Measurements from ENCODE around the gene GALP.
"Not testable (repeated sequence)": the region's sequence is repeated elsewhere in the genome, so short reads cannot be mapped to it uniquely, and the experiment has no call there.

GALP gene

GRCh38 chr19:56176310-56176709, 502 bp downstream of the GALP start:
- not testable (repeated sequence) for H3K27ac Mint-ChIP-seq; H3K4me1 Mint-ChIP-seq (ENCODE audit: low read depth in 2 of 2); DNase-seq; H3K4me3 Mint-ChIP-seq; ATAC-seq (replicated peaks); H3K36me3 Mint-ChIP-seq (ENCODE audit: insufficient read depth); H3K9me3 Mint-ChIP-seq
- H3K27me3 Mint-ChIP-seq = peaks cover 15 to 28% of the 10 kb centered on the region in 2 donors

- Mint-ChIP-seq H3K4me3 (no peak overlapping the region), H3K9me3 (no peaks in the 10 kb centered on the region), H3K36me3 (ENCODE audit: insufficient read depth) (no peaks in the 10 kb centered on the region), H3K27ac (no peak overlapping the region), H3K4me1 (ENCODE audit: low read depth in 2 of 2) (peaks cover 0 to under 1% of the 10 kb centered on the region in 2 donors), H3K27me3 (peaks cover 15 to 29% of the 10 kb centered on the region in 2 donors)
- ATAC-seq (replicated peaks) = no peak
- DNase-seq = no peak
Observed at GRCh38 chr19:56176881-56177280, 1.1 kb downstream of the GALP start.

GRCh38 chr19:56177564-56178243, 1.9 kb downstream of the GALP start:
- DNase-seq (no peak), ATAC-seq (replicated peaks) (no peak)
- Mint-ChIP-seq H3K4me1 (ENCODE audit: low read depth in 2 of 2) (no peaks in the 10 kb centered on the region), H3K4me3 (no peak overlapping the region), H3K27ac (no peak overlapping the region), H3K27me3 (peaks cover 15 to 37% of the 10 kb centered on the region in 2 donors), H3K9me3 (no peaks in the 10 kb centered on the region), H3K36me3 (ENCODE audit: insufficient read depth) (no peaks in the 10 kb centered on the region)

DNA sequence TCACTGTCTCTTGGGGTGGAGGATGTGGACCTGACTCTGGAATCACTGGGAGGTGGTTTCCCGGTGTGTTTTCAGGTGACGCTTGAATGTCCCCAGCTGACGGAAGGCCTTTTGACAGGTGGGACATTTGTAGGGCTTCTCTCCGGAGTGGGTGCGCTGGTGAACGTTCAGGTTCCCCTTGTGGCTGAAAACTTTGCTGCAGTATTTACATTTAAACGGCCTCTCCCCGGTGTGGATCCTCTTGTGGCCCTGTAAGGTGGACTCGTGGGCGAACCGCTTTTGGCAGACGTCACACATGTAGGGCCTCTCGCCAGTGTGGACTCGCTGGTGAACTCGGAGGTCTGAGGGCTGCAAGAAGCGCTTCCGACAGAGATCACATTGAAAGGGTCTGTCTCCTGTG, 14.0 kb downstream of the GALP start:
- Mint-ChIP-seq H3K36me3 (ENCODE audit: insufficient read depth) (no peaks in the 10 kb centered on the region), H3K27ac (no peak overlapping the region), H3K4me1 (ENCODE audit: low read depth in 2 of 2) (no peaks in the 10 kb centered on the region), H3K4me3 (no peak overlapping the region), H3K27me3 (peaks cover 38 to 60% of the 10 kb centered on the region in 2 donors), H3K9me3 (no peaks in the 10 kb centered on the region)
- no peak for ATAC-seq (replicated peaks)
- DNase-seq = no peak

- DNase-seq = no peak
- peaks cover 26 to 52% of the 10 kb centered on the region in 2 donors for H3K27me3 Mint-ChIP-seq
- no peaks in the 10 kb centered on the region for H3K4me1 Mint-ChIP-seq (ENCODE audit: low read depth in 2 of 2)
- H3K27ac Mint-ChIP-seq = no peak overlapping the region
- H3K36me3 Mint-ChIP-seq (ENCODE audit: insufficient read depth) = no peaks in the 10 kb centered on the region
- H3K9me3 Mint-ChIP-seq = no peaks in the 10 kb centered on the region
- no peak for ATAC-seq (replicated peaks)
- no peak overlapping the region for H3K4me3 Mint-ChIP-seq
Observed at GRCh38 chr19:56191115-56191514, 15.3 kb downstream of the GALP start.

DNA sequence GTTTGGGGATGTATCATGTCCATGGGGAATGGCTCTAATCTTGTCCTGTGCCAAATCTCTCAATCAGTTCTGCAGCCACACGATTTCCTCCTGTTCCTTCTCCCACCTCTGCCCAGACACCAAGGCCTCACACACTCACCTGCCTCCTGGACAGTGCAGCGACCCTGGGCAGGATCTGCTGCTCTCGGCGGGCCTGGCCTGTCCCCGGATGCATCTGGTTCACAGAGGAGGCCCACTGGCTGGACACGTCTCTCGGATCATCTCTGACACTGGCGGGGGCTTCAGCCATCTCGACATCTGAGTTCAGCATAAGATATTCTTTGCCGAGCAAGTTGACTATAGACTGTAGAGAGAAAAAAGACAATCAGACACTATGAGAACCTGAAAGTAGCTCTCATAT, 15.9 kb downstream of the GALP start:
- no peaks in the 10 kb centered on the region for H3K9me3 Mint-ChIP-seq
- no peaks in the 10 kb centered on the region for H3K4me1 Mint-ChIP-seq (ENCODE audit: low read depth in 2 of 2)
- H3K27me3 Mint-ChIP-seq = peaks cover 25 to 52% of the 10 kb centered on the region in 2 donors
- H3K36me3 Mint-ChIP-seq (ENCODE audit: insufficient read depth) = no peaks in the 10 kb centered on the region
- DNase-seq (no peak), ATAC-seq (replicated peaks) (no peak)
- no peak overlapping the region for H3K4me3 Mint-ChIP-seq
- H3K27ac Mint-ChIP-seq = no peak overlapping the region

- DNase-seq = no peak
- ATAC-seq (replicated peaks) = no peak
- no peak overlapping the region for H3K4me3 Mint-ChIP-seq
- no peak overlapping the region for H3K27ac Mint-ChIP-seq
- no peaks in the 10 kb centered on the region for H3K4me1 Mint-ChIP-seq (ENCODE audit: low read depth in 2 of 2)
- peaks cover 7% of the 10 kb centered on the region for H3K36me3 Mint-ChIP-seq (ENCODE audit: insufficient read depth)
- no peaks in the 10 kb centered on the region for H3K9me3 Mint-ChIP-seq
- peaks cover 28 to 61% of the 10 kb centered on the region in 2 donors for H3K27me3 Mint-ChIP-seq
Observed at GRCh38 chr19:56193981-56194640, 18.3 kb downstream of the GALP start.

DNA sequence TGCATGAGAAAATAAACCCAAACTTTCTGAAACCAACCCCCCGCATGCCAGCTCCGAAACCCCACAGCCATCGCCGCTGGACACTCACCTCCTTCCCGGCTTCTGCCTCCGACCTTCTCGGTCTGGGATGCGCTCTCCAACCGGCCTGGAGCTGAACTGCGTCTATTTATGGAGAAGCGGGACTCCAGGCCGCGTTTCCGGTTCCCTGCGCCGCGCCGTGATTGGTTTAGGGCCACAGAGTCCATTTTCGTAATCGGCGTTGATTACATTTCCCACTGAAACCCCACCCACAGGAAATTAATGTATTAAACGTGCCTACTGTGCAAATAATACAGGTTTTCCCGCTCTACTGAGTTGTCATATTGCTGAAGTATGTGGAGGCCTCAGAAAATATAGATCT, 21.8 kb downstream of the GALP start, which contains the start of gene ZSCAN5B:
TSS of gene ZSCAN5B (minus strand) at position 138 of the 400 bp plus-strand sequence. CDS start 4,731 bp downstream, outside the sequence.
- H3K4me3 Mint-ChIP-seq; DNase-seq; H3K9me3 Mint-ChIP-seq; ATAC-seq (replicated peaks); H3K4me1 Mint-ChIP-seq (ENCODE audit: low read depth in 2 of 2); H3K27ac Mint-ChIP-seq; H3K36me3 Mint-ChIP-seq (ENCODE audit: insufficient read depth): not testable (repeated sequence)
- peaks cover 16 to 37% of the 10 kb centered on the region in 2 donors for H3K27me3 Mint-ChIP-seq

DNA sequence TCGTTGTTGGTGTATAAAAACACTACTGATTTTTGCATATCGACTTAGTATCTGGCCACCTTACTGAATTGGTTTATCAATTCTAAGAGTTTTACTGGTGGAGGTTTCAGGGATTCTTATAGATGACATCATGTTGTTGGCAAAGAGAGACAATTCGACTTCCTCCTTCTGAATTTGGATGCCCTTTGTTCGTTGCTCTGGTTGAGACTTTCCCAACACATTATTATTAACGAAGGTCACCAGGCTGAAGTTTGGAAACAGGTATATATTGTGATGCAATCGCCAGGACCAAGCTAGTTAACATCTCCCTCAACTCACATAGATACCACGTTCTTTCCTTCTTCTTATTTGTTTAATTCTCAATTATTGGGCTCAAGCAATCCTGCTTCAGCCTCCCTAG, 23.9 kb downstream of the GALP start:
- no peak overlapping the region for H3K4me3 Mint-ChIP-seq
- H3K4me1 Mint-ChIP-seq (ENCODE audit: low read depth in 2 of 2) = no peaks in the 10 kb centered on the region
- H3K9me3 Mint-ChIP-seq = no peaks in the 10 kb centered on the region
- peaks cover 8 to 23% of the 10 kb centered on the region in 2 donors for H3K27me3 Mint-ChIP-seq
- no peak overlapping the region for H3K27ac Mint-ChIP-seq
- DNase-seq (no peak), ATAC-seq (replicated peaks) (no peak)
- H3K36me3 Mint-ChIP-seq (ENCODE audit: insufficient read depth) = peaks cover 7% of the 10 kb centered on the region

GRCh38 chr19:56201973-56202372, 26.2 kb downstream of the GALP start, which contains the start of gene ZSCAN5C:
Gene ZSCAN5C (plus strand): TSS chr19:56202273. CDS start chr19:56205914, 3,641 bp downstream.
- no peak for ATAC-seq (replicated peaks)
- no peak within 1 kb of the TSS for H3K27ac Mint-ChIP-seq
- DNase-seq = no peak
- H3K36me3 Mint-ChIP-seq (ENCODE audit: insufficient read depth) = peaks cover 7% of the 10 kb centered on the region
- no peaks in the 10 kb centered on the region for H3K4me1 Mint-ChIP-seq (ENCODE audit: low read depth in 2 of 2)
- peaks cover 25 to 37% of the 10 kb centered on the region in 2 donors for H3K27me3 Mint-ChIP-seq
- no peaks in the 10 kb centered on the region for H3K9me3 Mint-ChIP-seq
- no peak within 1 kb of the TSS for H3K4me3 Mint-ChIP-seq

GRCh38 chr19:56207581-56207980, 31.8 kb downstream of the GALP start:
- not testable (repeated sequence) for DNase-seq; ATAC-seq (replicated peaks); H3K4me3 Mint-ChIP-seq; H3K27ac Mint-ChIP-seq; H3K4me1 Mint-ChIP-seq (ENCODE audit: low read depth in 2 of 2); H3K9me3 Mint-ChIP-seq; H3K36me3 Mint-ChIP-seq (ENCODE audit: insufficient read depth)
- H3K27me3 Mint-ChIP-seq = peaks cover 32 to 49% of the 10 kb centered on the region in 2 donors

GRCh38 chr19:56209091-56209490, 33.3 kb downstream of the GALP start:
- Mint-ChIP-seq H3K27ac (no peak overlapping the region), H3K9me3 (no peaks in the 10 kb centered on the region), H3K4me1 (ENCODE audit: low read depth in 2 of 2) (no peaks in the 10 kb centered on the region), H3K36me3 (ENCODE audit: insufficient read depth) (no peaks in the 10 kb centered on the region), H3K4me3 (no peak overlapping the region), H3K27me3 (peaks cover 32 to 61% of the 10 kb centered on the region in 2 donors)
- ATAC-seq (replicated peaks) (no peak), DNase-seq (no peak)

GRCh38 chr19:56210036-56210435, 34.2 kb downstream of the GALP start:
- H3K36me3 Mint-ChIP-seq (ENCODE audit: insufficient read depth) = not testable (repeated sequence)

DNA sequence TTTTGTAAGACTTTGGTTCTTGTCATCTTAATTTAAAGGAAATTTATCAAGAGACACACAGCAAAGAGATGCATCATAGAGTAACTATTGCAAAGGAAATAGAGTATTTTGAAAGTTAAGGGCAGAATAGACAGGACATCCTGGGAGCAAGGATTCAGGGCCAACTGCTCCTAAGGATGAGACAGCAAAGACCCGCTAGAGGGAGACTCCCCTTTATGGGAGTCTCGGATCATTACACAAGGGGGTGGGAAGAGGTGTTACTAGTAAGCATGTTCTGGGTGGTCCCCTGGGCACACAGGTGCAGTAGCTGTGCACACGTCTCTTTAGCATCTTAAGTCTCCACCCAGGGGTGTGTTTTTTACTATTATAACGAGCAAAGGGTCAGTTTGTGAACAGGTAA, 35.9 kb downstream of the GALP start:
- H3K9me3 Mint-ChIP-seq = no peaks in the 10 kb centered on the region
- ATAC-seq (replicated peaks) (no peak), DNase-seq (no peak)
- H3K4me1 Mint-ChIP-seq (ENCODE audit: low read depth in 2 of 2) = no peaks in the 10 kb centered on the region
- no peaks in the 10 kb centered on the region for H3K36me3 Mint-ChIP-seq (ENCODE audit: insufficient read depth)
- H3K27ac Mint-ChIP-seq = no peak overlapping the region
- no peak overlapping the region for H3K4me3 Mint-ChIP-seq
- peaks cover 27 to 61% of the 10 kb centered on the region in 2 donors for H3K27me3 Mint-ChIP-seq

More at GRCh38 chr19:56210036-56210435, 34.2 kb downstream of the GALP start:
- DNase-seq; ATAC-seq (replicated peaks); H3K4me3 Mint-ChIP-seq; H3K27ac Mint-ChIP-seq; H3K4me1 Mint-ChIP-seq (ENCODE audit: low read depth in 2 of 2); H3K9me3 Mint-ChIP-seq: not testable (repeated sequence)
- peaks cover 41 to 68% of the 10 kb centered on the region in 2 donors for H3K27me3 Mint-ChIP-seq

All from effector memory CD8-positive, alpha-beta T cell (primary cell).